K562 (cell line): ENCODE measurements around the gene SMU1. TPM values are rescaled to one million over a fixed set of nuclear protein-coding genes. Genes with fewer than 3 reads are reported as not detected.

Experiments used
- ATAC-seq: fragments of 200-7000 bp; cut with Tn5 transposase; 3 replicates; pipeline ENCODE4 v1.9.1; 2020; ENCODE audit warnings: moderate library complexity
- BruUV-seq: library from RNA; stranded (reverse); fragments of 400-500 nt; replicated peaks from 2 replicates; lab custom pipeline; 2021; lab: Mats Ljungman, UMichigan
- CTCF ChIA-PET: fragments of 300-600 bp; formaldehyde crosslinking; extraction: SDS; loops from one replicate; lab custom pipeline; 2021; ENCODE audit warnings: low intra/inter-chr PET ratio; lab: Yijun Ruan, JAX
- POLR2A ChIA-PET: fragments of 300-600, 350-650 bp; sonication (Branson Sonifier 250); formaldehyde crosslinking; extraction: SDS; loops from one replicate; lab custom pipeline; 2021; ENCODE audit warnings: antibody characterized with exemption, inconsistent platforms; lab: Yijun Ruan, JAX
- DNase-seq, 4 experiments: peaks; one replicate each; pipeline versions ENCODE4 v3.0.0 to v3.0.0-alpha.2; 2011 to 2018; ENCODE audit warnings: low spot score in 3 of 4, mixed read lengths in 3 of 4; ENCODE audit errors: extremely low read depth in 1 of 4
- FAIRE-seq: peaks from 2 replicates; lab custom pipeline; 2011; peaks lifted over from hg19 to GRCh38; lab: Jason Lieb, UNC
- H2AFZ ChIP-seq: 2 replicates; pipeline ENCODE4 v1.6.0; 2011; ENCODE audit warnings: low read depth, low read length, control low read depth, inconsistent platforms
- H3K27ac ChIP-seq: fragments of 200-600 bp; 3 replicates; pipeline ENCODE4 v1.8.0; 2011; ENCODE audit warnings: low read depth, mild to moderate bottlenecking, control low read depth, inconsistent platforms, low read length, moderate library complexity, mixed read lengths; ENCODE audit errors: extremely low read depth
- H3K27me3 ChIP-seq, 2 experiments: fragments of 300-600 bp in 1 of 2; 2 replicates in 1 of 2; 3 replicates in 1 of 2; pipeline versions ENCODE4 v1.6.0 to v1.8.0; 2011; ENCODE audit warnings: inconsistent platforms in 2 of 2, low read length in 2 of 2, mild to moderate bottlenecking in 1 of 2, mixed read lengths in 1 of 2, moderate library complexity in 1 of 2; ENCODE audit not compliant: control insufficient read depth in 2 of 2, insufficient read depth in 2 of 2
- H3K36me3 ChIP-seq: fragments of 300-600 bp; 3 replicates; pipeline ENCODE4 v1.8.0; 2011; ENCODE audit warnings: mild to moderate bottlenecking, low read length, inconsistent platforms; ENCODE audit not compliant: control insufficient read depth, insufficient read depth
- H3K4me1 ChIP-seq, 2 experiments: fragments of 200-600 bp in 1 of 2; replicated peaks in 1 of 2; 2 replicates in 1 of 2; 3 replicates in 1 of 2; pipeline versions ENCODE4 v1.5.1 to v1.8.0; 2011; ENCODE audit warnings: inconsistent platforms in 2 of 2, low read length in 2 of 2, mild to moderate bottlenecking in 1 of 2, mixed read lengths in 1 of 2, moderate library complexity in 1 of 2; ENCODE audit not compliant: control insufficient read depth in 2 of 2, insufficient read depth in 2 of 2
- H3K4me2 ChIP-seq: 2 replicates; pipeline ENCODE4 v1.6.1; 2011; ENCODE audit warnings: low read length, control low read depth, inconsistent platforms, mixed read lengths; ENCODE audit not compliant: insufficient read depth
- H3K4me3 ChIP-seq: fragments of 200-600 bp; sonication (generic), shearing (Covaris generic); 2 replicates; pipeline ENCODE4 v1.5.1; 2016; ENCODE audit warnings: control low read depth, inconsistent platforms
- H3K79me2 ChIP-seq: fragments of 200-600 bp; 3 replicates; pipeline ENCODE4 v1.8.0; 2011; ENCODE audit warnings: low read length, inconsistent platforms; ENCODE audit not compliant: control insufficient read depth, insufficient read depth
- H3K9ac ChIP-seq, 2 experiments: 2 replicates each; pipeline versions ENCODE4 v1.6.0 to v1.6.1; 2011; ENCODE audit warnings: low read depth in 2 of 2, low read length in 2 of 2, control low read depth in 1 of 2, inconsistent platforms in 1 of 2, mild to moderate bottlenecking in 1 of 2, mixed read lengths in 1 of 2; ENCODE audit not compliant: insufficient read depth in 1 of 2
- H3K9me1 ChIP-seq: one replicate; pipeline ENCODE4 v1.6.0; 2011; ENCODE audit warnings: inconsistent platforms, mild to moderate bottlenecking, low read length, moderate library complexity; ENCODE audit not compliant: control insufficient read depth, insufficient read depth
- H3K9me3 ChIP-seq: replicated peaks from 2 replicates; pipeline ENCODE4 v1.5.1; 2011; ENCODE audit warnings: low read depth, low read length, inconsistent platforms; ENCODE audit not compliant: control insufficient read depth, insufficient read depth
- H4K20me1 ChIP-seq: replicated peaks from 2 replicates; pipeline ENCODE4 v1.6.1; 2011; ENCODE audit warnings: low read length, inconsistent platforms, mixed read lengths; ENCODE audit not compliant: control insufficient read depth, insufficient read depth
- CBFA2T3 ChIP-seq: fragments of 450-650 bp; IDR thresholded peaks from 2 replicates; pipeline ENCODE4 v1.6.1; 2017
- CHD4 ChIP-seq: fragments of 200-600 bp; sonication (generic); IDR thresholded peaks from 3 replicates; pipeline ENCODE4 v1.6.1; 2012; ENCODE audit warnings: low read depth, mild to moderate bottlenecking, mixed read lengths, low read length, inconsistent platforms; ENCODE audit not compliant: insufficient read depth, insufficient replicate concordance, poor library complexity, severe bottlenecking
- MITF ChIP-seq: IDR thresholded peaks from 2 replicates; pipeline ENCODE4 v1.6.1; 2014; ENCODE audit warnings: antibody characterized with exemption
- NCOA1 ChIP-seq: fragments of 450-650 bp; IDR thresholded peaks from 2 replicates; pipeline ENCODE4 v1.6.1; 2016; ENCODE audit warnings: low read depth
- RBM14 ChIP-seq: fragments of 200-400 bp; formaldehyde crosslinking; IDR thresholded peaks from 2 replicates; pipeline ENCODE4 v1.6.1; 2018; ENCODE audit warnings: low read depth, mild to moderate bottlenecking, low read length, moderate library complexity, borderline replicate concordance; ENCODE audit not compliant: insufficient read depth
- RNF2 ChIP-seq: sonication (generic); IDR thresholded peaks from 2 replicates; pipeline ENCODE4 v1.6.1; 2016
- SIN3B ChIP-seq: fragments of 450-650 bp; IDR thresholded peaks from 2 replicates; pipeline ENCODE4 v1.6.1; 2017; ENCODE audit warnings: low read depth, mild to moderate bottlenecking, moderate library complexity
- TSC22D4 ChIP-seq: fragments of 450-650 bp; IDR thresholded peaks from 2 replicates; pipeline ENCODE4 v1.6.1; 2016; ENCODE audit warnings: missing genetic modification characterization, missing biosample characterization, control low read depth
- TSHZ1 ChIP-seq: fragments of 250-450 bp; sonication (Bioruptor Pico); IDR thresholded peaks from 2 replicates; pipeline ENCODE4 v1.4.0; 2020; ENCODE audit warnings: mild to moderate bottlenecking, moderate library complexity
- U2AF2 ChIP-seq: fragments of 200-400 bp; formaldehyde crosslinking; optimal IDR thresholded peaks from 2 replicates; pipeline ENCODE3; 2017; ENCODE audit warnings: low read depth, mild to moderate bottlenecking, low read length
- ZNF133 ChIP-seq: fragments of 250-450 bp; sonication (Bioruptor Pico); IDR thresholded peaks from 2 replicates; pipeline ENCODE4 v1.4.0; 2020; ENCODE audit warnings: mild to moderate bottlenecking
- ZNF165 ChIP-seq: fragments of 250-450 bp; sonication (Bioruptor Pico); IDR thresholded peaks from 2 replicates; pipeline ENCODE4 v1.4.0; 2020; ENCODE audit warnings: borderline replicate concordance
- ZNF217 ChIP-seq: sonication (generic); formaldehyde crosslinking; IDR thresholded peaks from 2 replicates; pipeline ENCODE4 v1.8.0; 2022; ENCODE audit warnings: mild to moderate bottlenecking, missing genetic modification reagents
- ZNF311 ChIP-seq: fragments of 250-450 bp; sonication (Bioruptor Pico); IDR thresholded peaks from 2 replicates; pipeline ENCODE4 v1.4.0; 2020; ENCODE audit warnings: mild to moderate bottlenecking, moderate library complexity
- ZNF77 ChIP-seq: fragments of 250-450 bp; sonication (Bioruptor Pico); IDR thresholded peaks from 2 replicates; pipeline ENCODE4 v1.5.0; 2020
- ZSCAN32 ChIP-seq: fragments of 450-650 bp; formaldehyde crosslinking; IDR thresholded peaks from 2 replicates; pipeline ENCODE4 v1.4.0; 2020; ENCODE audit warnings: mild to moderate bottlenecking, moderate library complexity
- WGBS: fragments of 100-300 bp; shearing (Covaris generic); methylation state at CpG from one replicate; pipeline ENCODE4 v1.1.6; 2016; ENCODE audit warnings: low coverage, mixed read lengths; ENCODE audit not compliant: insufficient coverage; ENCODE audit errors: missing lambda C conversion rate; 5-methylcytosine and 5-hydroxymethylcytosine counted together
- in situ Hi-C: fragments of 300-500 bp; cut with MboI; formaldehyde crosslinking; loops from 4 replicates; pipeline ENCODE4 v1.15.0; 2018; ENCODE audit warnings: inconsistent platforms, mixed read lengths
- intact Hi-C: fragments of 100-400 bp; cut with micrococcal nuclease; formaldehyde crosslinking; loops from 2 replicates; pipeline ENCODE4 v1.14.2; 2022
- polyA plus RNA-seq, 8 experiments: library from polyadenylated mRNA; depleted of rRNA in 4 of 8; stranded (reverse) in 5 of 8; unstranded in 3 of 8; fragments of >200 nt; fragmentation: Nextera tagmentation in 2 of 8; fragmentation: Illumina TruSeq in 1 of 8; extraction: Ambion mirVana in 2 of 8; extraction: Trizol in 1 of 8; gene quantifications; 2 replicates each; pipeline versions ENCODE4 v1.2.1 to v1.2.3, GENCODE V29; 2011 to 2014; ENCODE audit warnings: inconsistent platforms in 1 of 8, missing spikeins in 1 of 8
- total RNA-seq, 7 experiments: library from RNA; depleted of rRNA in 6 of 7; stranded (reverse); fragments of >200 nt in 6 of 7; fragmentation: Illumina TruSeq in 2 of 7; extraction: Trizol in 2 of 7; gene quantifications; 2 replicates each; pipeline versions ENCODE4 v1.2.1 to v1.2.3, GENCODE V29; 2011 to 2021; ENCODE audit warnings: low replicate concordance in 1 of 7

SMU1 gene
- total and polyA plus RNA-seq, 9 of the 15 experiments (the other 6 are each of a cell fraction or from before 2014, with no cell fraction given): 13.2 to 33.4 (median 20.7) TPM

GRCh38 chr9:33013962-33014664, 62.4 kb downstream of the SMU1 start (continued):
- TF ChIP-seq CHD4: no peak
- no peak for TF ChIP-seq RBM14
- TF ChIP-seq RNF2: no peak

GRCh38 chr9:33012328-33013069, 64.0 kb downstream of the SMU1 start:
- no peaks in the 10 kb centered on the region for H3K9me1 ChIP-seq
- peaks cover 9% of the 10 kb centered on the region; the same call in 1 of the 3 replicates for H3K36me3 ChIP-seq
- H3K9ac ChIP-seq: no peak overlapping the region
- CTCF ChIA-PET: no interaction called here
- BruUV-seq: no TSS peak
- H2AFZ ChIP-seq: no peak overlapping the region
- DNase-seq (no peak), FAIRE-seq (no peak), ATAC-seq (no peak; the same call in 2 of the 3 replicates)
- H3K27me3 ChIP-seq: no peaks in the 10 kb centered on the region
- in situ Hi-C loops: no loop called here
- no peak overlapping the region for H3K27ac ChIP-seq
- no peaks in the 10 kb centered on the region for H3K9me3 ChIP-seq
- no peak overlapping the region for H3K4me3 ChIP-seq
- intact Hi-C loops: no loop called here
- H3K4me2 ChIP-seq: no peak overlapping the region
- 45% methylated on average over 3 of the region's 3 CpGs for WGBS
- POLR2A ChIA-PET: interaction anchor here (1.1 to 6.2 kb wide), 2 partner anchors 12 to 13 kb away, joined by 3 to 64 read pairs; partner anchors contain the start of gene DNAJA1
- H3K79me2 ChIP-seq: peaks cover 32% of the 10 kb centered on the region
- H4K20me1 ChIP-seq: 0 out of 2 replicates have a peak, but pooled peaks cover 4% of the 10 kb centered on the region
- H3K4me1 ChIP-seq: no peaks in the 10 kb centered on the region; a peak in 2 of 5 replicates
- TF ChIP-seq MITF (no peak), NCOA1 (no peak), TSC22D4 (tag) (no peak), ZSCAN32 (CRISPR knock-in tag) (no peak), SIN3B (no peak), CBFA2T3 (no peak), ZNF77 (CRISPR knock-in tag) (no peak), TSHZ1 (CRISPR knock-in tag) (no peak), ZNF311 (CRISPR knock-in tag) (no peak), ZNF165 (CRISPR knock-in tag) (no peak), ZNF217 (CRISPR knock-in tag) (no peak), U2AF2 (no peak), ZNF133 (no peak)
